Osteocyte (in vitro differentiated cells): ENCODE measurements around the gene KTI12. TPM values are rescaled to one million over a fixed set of nuclear protein-coding genes. Genes with fewer than 3 reads are reported as not detected.

ENCODE experiments used
- DNase-seq: peaks from one replicate; pipeline ENCODE4 v3.0.0; 2021; ENCODE audit warnings: mixed read lengths; ENCODE audit not compliant: unreplicated experiment; ENCODE audit errors: extremely low spot score
- H3K27ac Mint-ChIP-seq: one replicate; pipeline ENCODE4 v1.8.0; 2021; ENCODE audit warnings: mild to moderate bottlenecking, mixed read lengths; ENCODE audit not compliant: unreplicated experiment
- H3K27me3 Mint-ChIP-seq: one replicate; pipeline ENCODE4 v1.8.0; 2021; ENCODE audit warnings: mixed read lengths; ENCODE audit not compliant: unreplicated experiment
- H3K36me3 Mint-ChIP-seq: one replicate; pipeline ENCODE4 v1.8.0; 2021; ENCODE audit warnings: mixed read lengths; ENCODE audit not compliant: unreplicated experiment
- H3K4me1 Mint-ChIP-seq: one replicate; pipeline ENCODE4 v1.8.0; 2021; ENCODE audit warnings: mixed read lengths; ENCODE audit not compliant: unreplicated experiment
- H3K4me3 Mint-ChIP-seq: one replicate; pipeline ENCODE4 v1.8.0; 2021; ENCODE audit warnings: mild to moderate bottlenecking, moderate library complexity, mixed read lengths; ENCODE audit not compliant: unreplicated experiment
- H3K9me3 Mint-ChIP-seq: one replicate; pipeline ENCODE4 v1.8.0; 2021; ENCODE audit warnings: mixed read lengths; ENCODE audit not compliant: unreplicated experiment
- CTCF ChIP-seq: fragments of 200-600 bp; sonication (generic); IDR thresholded peaks from 2 replicates; pipeline ENCODE4 v1.5.0; 2021; ENCODE audit warnings: antibody characterized with exemption, mild to moderate bottlenecking, moderate library complexity
- total RNA-seq: library from RNA; stranded (reverse); gene quantifications from 2 replicates; pipeline ENCODE4 v1.2.1, GENCODE V29; 2021

Gene KTI12
- total RNA-seq, 1 donor from 2014 or later: 9.9 TPM

GRCh38 chr1:52057255-52057654 is 23.6 kb upstream of the KTI12 start:
- no peaks in the 10 kb centered on the region for H3K27me3 Mint-ChIP-seq
- H3K4me3 Mint-ChIP-seq: peak overlapping the region; percentile 98

GRCh38 chr1:52056937-52057231 is 23.3 kb upstream of the KTI12 start:
- Mint-ChIP-seq H3K27ac (peak overlapping the region; percentile 99), H3K27me3 (no peaks in the 10 kb centered on the region), H3K4me3 (peak overlapping the region; percentile 98), H3K36me3 (peaks cover 11% of the 10 kb centered on the region), H3K4me1 (peaks cover 47% of the 10 kb centered on the region), H3K9me3 (no peaks in the 10 kb centered on the region)
- DNase-seq: no peak
- TF ChIP-seq CTCF: no peak

More at GRCh38 chr1:52057255-52057654, 23.6 kb upstream of the KTI12 start:
- DNase-seq: no peak
- peaks cover 47% of the 10 kb centered on the region for H3K4me1 Mint-ChIP-seq
- H3K36me3 Mint-ChIP-seq: peaks cover 11% of the 10 kb centered on the region
- H3K27ac Mint-ChIP-seq: peak overlapping the region; percentile 99
- TF ChIP-seq CTCF: no peak
- no peaks in the 10 kb centered on the region for H3K9me3 Mint-ChIP-seq

- Mint-ChIP-seq H3K9me3 (no peaks in the 10 kb centered on the region), H3K4me1 (peaks cover 47% of the 10 kb centered on the region), H3K27ac (peak within 1 kb of the TSS; percentile 99), H3K4me3 (peak within 1 kb of the TSS; percentile 98), H3K27me3 (no peaks in the 10 kb centered on the region), H3K36me3 (peaks cover 9% of the 10 kb centered on the region)
- peak; percentile 97 for DNase-seq
- TF ChIP-seq CTCF: no peak
Observed at GRCh38 chr1:52056163-52056936, 22.7 kb upstream of the KTI12 start, which contains the start of gene BTF3L4. TSS of gene BTF3L4 (plus strand) at chr1:52056295. CDS start at chr1:52059848, 3,553 bp downstream.

- no peaks in the 10 kb centered on the region for H3K9me3 Mint-ChIP-seq
- peak overlapping the region; percentile 98 for H3K27ac Mint-ChIP-seq
- no peak for TF ChIP-seq CTCF
- H3K36me3 Mint-ChIP-seq: peaks cover 9% of the 10 kb centered on the region
- peak overlapping the region; percentile 98 for H3K4me3 Mint-ChIP-seq
- DNase-seq: no peak
- no peaks in the 10 kb centered on the region for H3K27me3 Mint-ChIP-seq
- peaks cover 47% of the 10 kb centered on the region for H3K4me1 Mint-ChIP-seq
Observed at GRCh38 chr1:52055866-52056162, 22.2 kb upstream of the KTI12 start.

GRCh38 chr1:52055066-52055865 is 21.7 kb upstream of the KTI12 start, which contains the start of gene TXNDC12:
TSS of gene TXNDC12 (minus strand) at chr1:52055191. CDS start at chr1:52055096, 95 bp downstream.
- Mint-ChIP-seq H3K27ac (peak within 1 kb of the TSS; percentile 98), H3K4me3 (peak within 1 kb of the TSS; percentile 98), H3K9me3 (no peaks in the 10 kb centered on the region), H3K27me3 (no peaks in the 10 kb centered on the region), H3K4me1 (peaks cover 47% of the 10 kb centered on the region), H3K36me3 (peaks cover 6% of the 10 kb centered on the region)
- TF ChIP-seq CTCF: no peak
- DNase-seq: peak; percentile 91
